GM18907 (cell line): ENCODE results near the gene TMEM59.
"Not testable (repeated sequence)": the region's sequence is repeated elsewhere in the genome, so short reads cannot be mapped to it uniquely, and the experiment has no call there.

Experiments used
- ATAC-seq: cut with Tn5 transposase; IDR thresholded peaks from one replicate; pipeline ENCODE4 v1.9.1; 2021; ENCODE audit warnings: mild to moderate bottlenecking, moderate library complexity; ENCODE audit not compliant: unreplicated experiment

TMEM59 gene

DNA sequence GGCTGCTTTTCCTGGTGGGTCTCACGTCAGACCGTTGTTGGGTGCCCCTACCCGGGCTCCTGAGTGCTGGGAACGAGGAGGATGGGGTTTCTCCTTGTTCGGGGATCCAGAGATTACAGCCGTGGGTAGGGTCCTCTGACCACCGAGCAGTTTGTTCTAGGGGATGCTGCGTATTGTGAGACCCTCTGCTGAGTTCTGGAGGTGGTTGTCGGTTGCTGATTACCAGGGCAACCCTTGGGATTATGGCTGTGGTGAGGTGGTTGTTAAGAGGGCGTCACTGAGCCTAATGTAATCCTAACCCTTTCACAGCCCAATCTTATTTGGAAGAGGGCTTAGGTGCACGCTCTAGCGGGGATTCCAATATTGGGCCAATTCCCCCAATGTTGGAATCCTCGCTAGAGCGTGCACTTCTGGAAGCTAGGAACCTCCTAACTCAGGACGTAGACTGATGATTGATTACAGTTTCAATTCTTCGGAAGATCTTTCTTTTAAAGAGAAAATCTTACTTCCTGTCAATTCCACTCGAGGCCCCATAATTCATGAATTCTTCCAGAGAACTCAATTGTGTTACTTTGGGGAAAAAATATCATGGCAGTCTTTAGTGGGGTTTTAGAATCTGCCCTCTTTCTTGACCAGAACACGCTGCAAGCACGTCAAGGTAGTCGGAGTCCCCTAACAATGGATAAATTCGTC is 887 bp upstream of the TMEM59 start:
- no peak for ATAC-seq

DNA sequence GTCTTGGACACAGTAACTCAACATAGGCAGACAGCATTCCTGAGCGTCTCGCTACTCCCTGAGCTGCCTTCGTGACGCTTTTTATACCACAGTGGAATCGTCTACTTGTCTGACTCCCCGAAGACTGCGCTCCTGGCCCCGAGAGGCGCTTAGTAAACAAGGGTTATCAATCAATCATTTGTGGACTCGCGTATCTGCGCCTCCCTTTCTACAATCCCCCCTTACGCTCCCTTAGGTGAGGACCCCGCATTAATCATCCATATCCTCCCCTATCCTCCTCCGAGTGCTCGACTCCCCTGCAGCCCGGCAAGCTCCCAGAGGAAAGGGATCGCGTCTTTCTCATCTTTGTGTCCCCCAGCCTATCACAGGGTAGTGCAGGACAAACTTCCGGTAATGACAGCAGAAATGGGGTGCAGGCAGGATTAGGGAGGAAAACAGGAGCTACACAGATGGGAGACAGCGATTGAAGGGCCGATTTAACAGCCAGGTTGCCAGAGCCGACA is 522 bp downstream of the TMEM59 start:
- ATAC-seq = peak; percentile 24

- ATAC-seq = no peak
These were observed 1.0 kb downstream of the TMEM59 start for GRCh38 chr1:54051933-54052430.

DNA sequence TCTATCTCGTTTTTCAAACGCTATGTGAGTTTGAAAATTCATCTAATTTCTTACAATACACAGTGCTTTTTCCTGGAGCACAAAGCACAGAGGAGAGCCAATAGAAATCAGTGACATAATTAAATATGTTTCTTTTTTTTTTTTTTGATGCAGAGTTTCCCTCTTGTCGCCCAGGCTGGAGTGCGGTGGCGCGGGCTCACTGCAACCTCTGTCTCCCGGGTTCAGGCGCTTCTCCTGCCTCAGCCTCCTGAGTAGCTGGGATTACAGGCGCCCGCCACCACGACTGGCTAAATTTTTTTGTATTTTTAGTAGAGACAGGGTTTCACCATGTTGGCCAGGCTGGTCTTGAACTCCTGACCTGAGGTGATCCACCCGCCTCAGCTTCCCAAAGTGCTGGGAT is 2.6 kb downstream of the TMEM59 start:
- not testable (repeated sequence) for ATAC-seq

- no peak for ATAC-seq
These were observed 5.4 kb downstream of the TMEM59 start for GRCh38 chr1:54047384-54048305.

GRCh38 chr1:54046671-54047383 is 6.2 kb downstream of the TMEM59 start:
- ATAC-seq = no peak

DNA sequence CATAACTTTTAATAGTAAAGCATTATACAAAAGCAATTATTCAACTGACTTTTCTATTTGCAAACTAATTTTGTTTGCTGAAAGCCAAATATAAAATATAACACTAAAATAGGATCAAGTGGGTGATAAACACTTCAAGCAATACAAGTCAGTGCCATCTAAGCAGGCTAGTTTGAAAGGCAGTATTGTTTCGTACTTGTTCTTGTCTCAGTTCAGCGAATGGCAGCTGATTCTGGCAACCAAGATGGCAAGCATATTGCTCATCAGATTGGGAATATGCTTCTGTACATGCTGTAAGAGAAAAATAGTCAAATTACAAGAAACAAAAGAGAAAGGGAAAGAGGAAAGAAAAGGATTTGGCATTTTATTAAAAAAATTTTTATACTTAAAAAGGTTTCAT is 7.5 kb downstream of the TMEM59 start:
- no peak for ATAC-seq

DNA sequence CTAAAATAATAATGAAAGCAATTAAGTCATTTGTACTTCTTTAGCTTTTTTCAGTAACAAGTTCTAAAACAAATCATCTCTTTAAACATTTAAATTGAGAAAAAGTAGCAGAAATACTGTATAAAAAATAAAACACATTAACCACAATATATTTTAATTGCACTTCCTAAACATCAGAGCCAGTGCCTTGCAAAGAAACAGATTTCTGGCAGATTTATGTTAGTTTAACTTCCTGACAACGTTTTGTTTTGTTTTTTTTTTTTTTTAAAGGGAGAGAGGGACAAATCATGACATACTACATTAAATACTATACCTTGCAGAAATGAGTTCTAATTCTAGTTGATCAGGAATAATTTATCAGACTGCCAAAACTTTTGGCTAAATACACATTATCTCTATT is 11.2 kb downstream of the TMEM59 start:
- ATAC-seq = no peak

DNA sequence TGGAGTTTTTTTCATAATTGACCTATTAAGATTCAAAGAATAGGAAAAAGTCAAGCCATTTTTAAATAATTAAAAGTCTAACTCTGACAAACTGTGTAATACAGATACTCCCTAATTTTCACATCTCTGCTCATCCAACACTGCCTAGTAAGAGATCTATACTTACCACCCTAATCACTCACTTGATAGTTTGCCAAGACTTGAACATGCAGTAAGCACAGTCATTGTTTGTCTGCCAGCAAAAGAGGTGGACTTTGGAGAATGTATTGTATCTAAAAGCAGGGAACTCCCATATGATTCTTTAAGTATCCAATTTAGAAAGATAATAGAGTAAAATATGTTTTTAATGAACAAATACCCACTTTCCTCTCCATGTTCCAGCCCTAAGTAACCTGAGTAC is 15.5 kb downstream of the TMEM59 start:
- ATAC-seq = no peak

DNA sequence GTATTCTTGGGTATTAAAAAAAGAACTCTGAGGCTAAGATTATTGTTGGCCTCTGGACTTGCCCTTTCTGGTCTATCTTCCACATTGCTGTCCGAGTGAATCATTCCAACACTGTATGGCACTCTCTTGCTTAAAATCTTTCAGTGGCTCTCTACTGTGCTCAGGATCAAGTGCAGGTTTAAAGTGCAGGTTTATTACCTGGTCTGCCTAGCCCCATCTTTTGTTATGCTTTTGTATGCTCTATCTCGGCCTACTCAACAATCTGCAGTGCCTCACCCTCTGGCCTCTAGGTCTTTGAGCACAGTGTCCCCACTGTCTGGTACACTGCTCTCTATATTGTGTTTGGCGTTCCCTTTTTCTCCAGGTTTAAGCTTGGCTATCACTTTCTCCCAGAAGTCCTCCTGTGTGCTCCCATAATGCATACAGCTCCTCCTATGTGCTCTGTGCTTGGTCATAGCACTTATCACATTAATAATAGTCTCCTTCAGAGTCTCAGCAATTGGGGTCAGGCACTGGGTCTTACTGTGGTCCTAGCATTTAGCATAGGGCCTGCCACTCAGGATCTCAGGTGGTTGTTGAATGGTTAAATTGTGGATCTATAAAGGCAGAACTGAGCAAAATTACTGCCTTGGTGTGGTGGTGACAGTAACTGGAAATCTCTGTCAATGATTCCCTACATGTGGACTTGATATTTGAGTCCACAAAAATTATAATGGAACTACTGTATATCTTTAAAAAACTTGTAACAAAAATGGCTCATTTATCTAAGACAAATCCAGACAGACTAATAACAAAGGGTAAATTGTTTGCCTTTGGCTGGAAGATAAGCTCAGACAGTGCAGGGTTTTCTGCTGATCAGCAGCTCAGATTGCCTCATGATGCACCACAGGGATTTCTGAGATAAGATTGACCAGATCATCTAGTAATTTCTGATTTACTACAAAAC is 24.4 kb downstream of the TMEM59 start:
- ATAC-seq = no peak

DNA sequence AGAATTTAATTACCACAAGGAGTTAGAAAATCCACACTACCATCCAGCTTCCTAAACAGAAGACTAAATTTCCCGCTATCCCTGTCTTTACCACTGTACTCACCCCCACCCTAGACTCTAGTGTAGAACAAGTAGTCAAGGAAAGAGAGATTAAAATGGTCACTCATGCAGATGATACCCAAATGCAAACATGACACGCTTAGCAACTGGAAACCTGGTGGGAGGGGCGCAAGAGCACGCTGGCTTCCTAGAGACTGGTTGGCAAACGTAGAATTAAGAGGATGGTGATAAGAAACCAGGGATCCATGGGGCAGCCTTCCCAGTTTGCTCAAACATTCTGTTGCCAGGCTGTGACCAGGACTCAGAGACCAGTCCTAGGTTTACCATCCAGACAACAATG is 25.2 kb downstream of the TMEM59 start:
- ATAC-seq = no peak

DNA sequence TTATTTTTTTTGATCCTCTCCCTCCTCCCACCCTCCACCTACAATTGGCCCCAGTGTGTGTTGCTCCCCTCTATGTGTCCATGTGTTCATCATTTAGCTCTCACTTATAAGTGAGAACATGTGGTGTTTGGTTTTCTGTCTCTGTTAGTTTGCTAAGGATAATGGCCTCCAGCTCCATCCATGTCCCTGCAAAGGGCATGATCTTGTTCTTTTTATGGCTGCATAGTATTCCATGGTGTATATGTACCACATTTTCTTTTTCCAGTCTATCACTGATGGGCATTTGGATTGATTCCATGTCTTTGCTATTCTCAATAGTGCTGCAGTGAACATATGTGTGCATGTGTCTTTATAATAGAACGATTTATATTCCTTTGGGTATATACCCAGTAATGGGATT is 28.2 kb downstream of the TMEM59 start:
- not testable (repeated sequence) for ATAC-seq

GRCh38 chr1:54024358-54024757 is 28.6 kb downstream of the TMEM59 start:
- ATAC-seq = no peak

GRCh38 chr1:54019562-54020176 is 33.3 kb downstream of the TMEM59 start:
- not testable (repeated sequence) for ATAC-seq

GRCh38 chr1:54018635-54019034 is 34.4 kb downstream of the TMEM59 start:
- no peak for ATAC-seq

GRCh38 chr1:54017979-54018378 is 35.0 kb downstream of the TMEM59 start, which contains the start of gene LDLRAD1:
Gene LDLRAD1 (minus strand): TSS chr1:54018186. CDS start chr1:54018112, 74 bp downstream.
- ATAC-seq = no peak

- no peak for ATAC-seq
These were observed 36.4 kb downstream of the TMEM59 start for GRCh38 chr1:54016343-54017282.

DNA sequence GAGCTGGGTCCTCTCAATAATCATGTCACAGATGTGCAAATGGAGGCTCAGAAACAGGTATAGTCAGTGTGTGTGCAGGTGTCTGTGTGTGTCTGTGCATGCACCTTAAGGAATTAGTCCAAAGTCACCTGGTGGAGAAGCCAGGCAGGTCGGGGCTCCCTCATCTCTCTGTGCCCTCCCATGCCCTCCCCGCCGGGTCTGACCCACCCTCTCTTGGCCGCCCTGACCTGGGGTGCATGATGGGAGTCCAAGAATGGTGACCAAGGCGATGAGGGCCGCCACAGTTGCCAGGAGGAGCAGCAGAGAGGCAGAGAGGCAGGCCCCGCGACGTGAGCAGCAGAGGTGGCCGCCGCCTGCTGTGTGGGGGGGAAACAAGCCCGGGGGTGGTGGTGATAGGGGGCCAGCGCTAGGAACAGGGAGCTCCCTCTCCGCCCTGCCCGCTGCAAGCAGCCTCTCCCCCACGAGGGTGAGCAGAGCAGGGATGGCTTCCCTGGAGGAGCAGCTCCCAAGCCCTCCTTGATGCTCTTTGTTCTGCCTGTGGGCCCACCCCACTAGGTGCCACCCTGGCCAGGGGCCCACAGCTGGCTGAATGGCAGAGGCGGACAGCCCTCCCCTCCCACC is 38.9 kb downstream of the TMEM59 start:
- no peak for ATAC-seq
